AG08395 (cell line): Measurements from ENCODE around the gene TMC7.
"Not testable (repeated sequence)": the region's sequence is repeated elsewhere in the genome, so short reads cannot be mapped to it uniquely, and the experiment has no call there.

Source experiments
- DNase-seq: peaks from one replicate; pipeline ENCODE4 v3.0.0; 2012; ENCODE audit warnings: mixed read lengths, low spot score

TMC7 gene

GRCh38 chr16:18979936-18980335, 3.8 kb upstream of the TMC7 start:
- DNase-seq: no peak

DNA sequence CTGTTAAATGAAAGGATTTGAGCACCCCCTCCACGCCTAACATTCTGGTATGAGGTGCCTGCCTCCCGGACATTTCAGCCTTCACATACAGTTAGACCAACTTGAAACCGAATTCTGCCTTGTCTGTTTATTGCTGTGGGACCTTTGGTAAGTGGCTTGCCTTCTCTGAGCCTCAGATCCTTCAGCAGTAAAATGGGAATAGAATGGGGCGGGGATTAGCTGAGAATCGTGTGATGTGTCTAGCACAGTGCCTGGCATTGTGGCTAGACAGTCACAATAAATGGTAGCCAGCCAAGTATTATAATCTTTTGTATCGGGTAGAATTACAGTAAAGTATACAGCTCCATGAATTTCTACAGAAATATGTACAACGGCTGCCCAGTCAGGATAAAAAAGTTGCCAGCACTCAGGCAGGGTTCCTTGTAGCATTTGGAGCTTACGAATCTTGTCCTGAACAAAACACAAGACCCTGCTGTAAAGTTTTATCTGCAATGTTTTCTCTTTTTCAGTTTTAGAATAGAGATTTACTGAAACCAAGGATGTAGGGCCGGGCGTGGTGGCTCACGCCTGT, 786 bp downstream of the TMC7 start:
- DNase-seq: no peak

- DNase-seq: not testable (repeated sequence)
Observed at GRCh38 chr16:18985256-18985655, 1.5 kb downstream of the TMC7 start.

DNA sequence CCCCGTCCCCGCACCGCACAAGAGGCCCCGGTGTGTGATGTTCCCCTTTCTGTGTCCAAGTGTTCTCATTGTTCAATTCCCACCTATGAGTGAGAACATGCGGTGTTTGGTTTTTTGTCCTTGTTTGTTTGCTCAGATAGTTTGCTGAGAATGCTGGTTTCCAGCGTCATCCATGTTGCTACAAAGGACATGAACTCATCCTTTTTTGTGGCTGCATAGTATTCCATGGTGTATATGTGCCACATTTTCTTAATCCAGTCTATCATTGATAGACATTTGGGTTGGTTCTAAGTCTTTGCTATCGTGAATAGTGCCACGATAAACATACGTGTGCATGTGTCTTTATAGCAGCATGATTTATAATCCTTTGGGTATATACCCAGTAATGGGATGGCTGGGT, 8.0 kb downstream of the TMC7 start:
- not testable (repeated sequence) for DNase-seq

GRCh38 chr16:18993531-18993930, 9.8 kb downstream of the TMC7 start:
- DNase-seq: not testable (repeated sequence)

- not testable (repeated sequence) for DNase-seq
Observed at GRCh38 chr16:18994181-18994580, 10.4 kb downstream of the TMC7 start.

GRCh38 chr16:18995406-18995805, 11.7 kb downstream of the TMC7 start:
- not testable (repeated sequence) for DNase-seq

GRCh38 chr16:18996536-18996935, 12.8 kb downstream of the TMC7 start:
- DNase-seq: not testable (repeated sequence)

DNA sequence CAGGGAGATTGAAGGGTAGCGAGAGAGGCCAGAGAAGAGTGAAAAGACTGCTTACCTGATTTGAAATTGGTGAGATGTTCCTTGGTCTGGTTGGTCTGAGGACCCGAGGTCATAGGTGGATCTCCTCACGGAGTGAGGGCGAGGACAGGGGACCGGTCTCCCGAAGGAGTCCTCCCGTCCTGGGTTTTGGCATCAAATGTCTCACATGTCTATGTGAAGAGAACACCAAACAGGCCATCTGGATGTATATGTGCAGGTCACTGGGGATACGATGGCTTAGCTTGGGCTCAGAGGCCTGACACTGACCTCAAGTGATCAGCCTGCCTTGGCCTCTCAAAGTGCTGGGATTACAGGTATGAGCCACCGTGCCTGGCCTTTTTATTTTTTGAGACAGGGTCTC, 13.3 kb downstream of the TMC7 start:
- DNase-seq: not testable (repeated sequence)

DNA sequence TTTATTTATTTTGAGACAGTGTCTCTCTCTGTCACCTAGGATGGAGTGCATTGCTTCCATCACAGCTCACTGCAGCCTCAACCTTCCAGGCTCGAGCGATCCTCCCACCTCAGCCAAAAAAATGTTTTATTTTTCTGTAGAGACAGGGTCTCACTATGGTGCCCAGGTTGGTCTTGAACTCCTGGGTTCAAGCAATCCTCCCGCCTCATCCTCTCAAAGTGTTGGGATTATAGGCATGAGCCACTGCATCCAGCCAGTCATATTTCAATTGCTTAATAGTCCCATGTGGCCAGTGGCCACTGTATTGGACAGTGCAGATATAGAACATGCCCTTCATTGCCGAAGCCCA, 15.3 kb downstream of the TMC7 start:
- no peak for DNase-seq

- peak; percentile 78 for DNase-seq
Observed at GRCh38 chr16:19001788-19002187, 18.1 kb downstream of the TMC7 start.

DNA sequence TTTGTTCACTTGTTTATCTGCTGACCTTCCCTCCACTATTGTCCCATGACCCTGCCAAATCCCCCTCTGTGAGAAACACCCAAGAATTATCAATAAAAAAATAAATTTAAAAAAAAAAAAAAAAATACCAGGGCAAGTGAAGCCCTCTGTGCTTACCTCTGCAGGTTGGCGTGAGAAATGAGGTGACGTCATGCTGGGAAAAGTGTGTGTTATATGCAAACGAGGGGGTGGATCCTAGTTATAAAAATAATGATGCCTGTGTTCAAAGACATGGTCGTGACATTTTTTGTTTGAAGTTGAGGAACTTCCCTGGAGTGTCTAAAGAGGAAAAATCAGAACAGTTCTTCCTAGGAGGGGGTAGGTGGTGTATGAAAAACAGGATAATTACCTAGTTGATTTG, 20.2 kb downstream of the TMC7 start:
- DNase-seq: no peak

DNA sequence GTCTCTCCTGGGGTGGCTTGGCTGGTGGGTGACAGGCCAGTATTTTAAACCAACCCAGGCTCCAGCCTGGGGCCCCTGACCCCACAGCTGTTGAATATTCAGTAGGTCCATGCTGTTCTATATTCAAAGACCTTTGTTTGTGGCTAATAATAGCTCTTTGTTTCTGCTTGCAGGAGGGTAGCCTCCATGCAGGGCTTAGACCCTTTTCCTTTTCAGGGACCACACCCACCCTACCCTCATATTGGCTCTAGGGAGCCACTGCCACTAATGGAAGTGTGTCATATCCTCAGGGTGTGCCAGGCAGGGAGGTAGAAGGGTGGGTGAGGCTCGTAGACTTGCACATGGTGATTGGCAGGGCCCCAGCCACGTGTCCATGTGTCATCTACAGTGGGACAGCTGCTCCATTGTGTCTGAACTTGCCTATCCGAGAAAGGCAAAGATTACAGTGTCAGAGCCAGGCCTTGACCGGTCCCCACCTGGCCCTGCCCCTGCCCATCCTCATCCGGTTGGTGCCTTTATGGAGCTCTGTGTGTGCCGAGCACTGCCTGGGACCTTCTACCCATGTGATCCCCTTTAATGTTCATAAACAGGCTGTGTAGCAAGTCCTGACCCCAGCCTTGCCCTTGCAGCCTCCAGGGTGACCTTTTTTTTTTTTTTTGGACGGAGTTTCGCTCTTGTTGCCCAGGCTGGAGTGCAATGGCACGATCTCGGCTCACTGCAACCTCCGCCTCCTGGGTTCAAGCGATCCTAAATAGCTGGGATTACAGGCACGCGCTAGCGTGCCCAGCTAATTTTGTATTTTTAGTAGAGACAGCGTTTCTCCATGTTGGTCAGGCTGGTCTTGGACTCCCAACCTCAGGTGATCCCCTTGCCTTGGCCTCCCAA, 22.1 kb downstream of the TMC7 start:
- DNase-seq: peak; percentile 40

- DNase-seq: no peak
Observed at GRCh38 chr16:19006446-19007315, 22.9 kb downstream of the TMC7 start.

DNA sequence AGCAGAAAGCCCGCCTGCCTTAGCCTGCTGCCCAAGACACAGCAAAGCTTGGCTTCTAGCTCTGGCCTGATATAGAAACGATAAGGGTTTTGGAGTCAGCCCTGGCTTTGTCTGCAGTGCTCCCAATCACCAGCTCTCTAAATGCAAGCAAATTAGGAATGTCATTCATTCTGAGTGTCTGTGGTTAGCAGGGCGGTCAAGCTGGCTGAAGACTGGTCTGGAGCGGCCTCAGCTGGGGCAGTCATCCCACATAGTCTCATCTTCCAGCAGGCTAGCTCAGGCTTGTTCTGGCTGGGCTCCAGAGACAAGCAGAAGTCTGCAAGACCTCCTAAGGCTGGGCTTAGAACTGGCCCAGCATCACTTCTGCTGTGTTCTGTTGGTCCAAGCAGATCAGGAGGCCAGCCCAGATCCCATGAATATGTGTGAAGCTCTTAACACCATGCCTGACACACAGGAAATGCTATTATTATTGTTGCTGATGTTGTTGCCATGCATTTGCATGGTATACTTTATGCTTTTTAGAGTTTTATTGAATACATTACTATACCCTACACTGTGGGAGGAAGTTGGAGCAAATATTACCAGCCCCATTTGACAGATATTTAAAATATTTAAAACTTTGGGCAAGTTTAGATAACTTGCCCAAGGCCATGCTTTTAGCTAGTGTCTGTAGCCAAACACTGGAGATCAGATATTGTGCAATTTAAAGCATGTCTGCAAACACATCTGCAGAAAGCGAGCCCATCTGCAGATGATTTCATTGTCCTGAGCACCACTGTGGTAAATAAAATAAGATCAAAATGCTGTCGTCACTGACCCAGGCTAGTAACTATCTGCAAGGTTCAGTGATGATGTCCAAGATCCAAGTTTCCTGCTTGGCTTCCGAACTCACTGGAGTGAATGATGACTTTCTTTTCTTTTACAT, 24.8 kb downstream of the TMC7 start:
- peak; percentile 75 for DNase-seq

DNA sequence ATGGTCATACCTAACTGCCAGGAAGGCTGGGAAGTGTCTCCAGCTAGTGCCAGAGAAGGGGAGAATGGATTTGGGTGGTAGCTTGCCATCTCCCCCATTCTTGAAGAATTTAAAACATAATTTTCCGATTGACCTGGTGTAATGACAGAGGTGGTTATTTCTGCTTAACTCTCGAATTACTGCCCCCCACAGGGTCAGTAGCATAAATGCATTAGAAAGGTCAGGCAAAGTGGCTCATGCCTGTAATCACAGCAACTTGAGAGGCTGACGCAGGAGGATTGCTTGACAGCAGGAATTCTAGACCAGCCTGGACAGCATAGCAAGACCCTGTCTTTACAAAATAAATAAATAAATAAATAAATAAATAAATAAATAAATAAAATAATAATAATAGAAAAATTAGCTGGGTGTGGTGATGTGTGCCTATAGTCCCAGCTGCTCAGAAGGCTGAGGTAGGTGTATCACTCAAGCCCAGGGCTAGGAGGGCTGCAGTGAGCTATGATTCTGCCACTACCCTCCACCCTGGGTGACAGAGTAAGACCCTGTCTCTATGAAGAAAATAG, 27.5 kb downstream of the TMC7 start:
- DNase-seq: no peak

GRCh38 chr16:19014461-19014860, 30.7 kb downstream of the TMC7 start:
- no peak for DNase-seq

- no peak for DNase-seq
Observed at GRCh38 chr16:19017179-19017578, 33.4 kb downstream of the TMC7 start.

- no peak for DNase-seq
Observed at GRCh38 chr16:19020689-19021088, 37.0 kb downstream of the TMC7 start.

DNA sequence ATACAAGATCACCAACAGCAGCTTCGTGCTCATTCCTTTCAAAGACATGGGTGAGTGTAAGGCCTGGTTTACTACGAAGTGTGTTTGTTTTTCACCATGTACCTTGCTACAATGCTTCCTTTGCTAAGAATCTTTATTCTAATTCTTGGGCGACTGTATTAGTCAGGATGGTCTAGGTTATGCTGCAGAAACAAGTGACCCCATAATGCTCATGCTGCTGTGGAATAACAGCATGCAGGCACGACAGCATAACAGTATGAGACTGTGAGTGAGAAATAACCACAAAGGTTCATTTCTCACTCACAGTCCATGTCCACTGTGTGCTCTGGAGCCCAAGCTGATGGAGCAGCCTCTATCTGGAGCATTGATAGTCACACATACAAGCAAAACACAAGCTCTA, 38.0 kb downstream of the TMC7 start:
- no peak for DNase-seq

- DNase-seq: no peak
Observed at GRCh38 chr16:19027416-19027815, 43.7 kb downstream of the TMC7 start.
